ENCODE data around the gene HDAC7.

GRCh38 chr12:47794679-47795078, 25.0 kb downstream of the HDAC7 start:
- TF ChIP-seq ELF4 (IDR thresholded peaks at IDR 0.05) (no peak), ZNF384 (IDR thresholded peaks at IDR 0.05) (no peak), FOXM1 (IDR thresholded peaks at IDR 0.05; ENCODE audit: borderline replicate concordance) (no peak), SUZ12 (IDR thresholded peaks at IDR 0.05) (no peak), BHLHE40 (IDR thresholded peaks at IDR 0.05; ENCODE audit: borderline replicate concordance) (no peak), ARNT (IDR thresholded peaks at IDR 0.05) (no peak), CTBP1 (IDR thresholded peaks at IDR 0.05; ENCODE audit: borderline replicate concordance) (no peak), FOXK2 (IDR thresholded peaks at IDR 0.05) (no peak), L3MBTL2 (conservative IDR thresholded peaks at IDR 0.05) (no peak), PKNOX1 (IDR thresholded peaks at IDR 0.05) (no peak), FOXA1 (IDR thresholded peaks at IDR 0.05) (no peak)
